GM19463 (cell line): Measurements from ENCODE around the gene PEX12.
"Not testable (repeated sequence)": the region's sequence is repeated elsewhere in the genome, so short reads cannot be mapped to it uniquely, and the experiment has no call there.

Experiments used
- ATAC-seq: cut with Tn5 transposase; IDR thresholded peaks from one replicate; pipeline ENCODE4 v1.9.1; 2021; ENCODE audit warnings: mild to moderate bottlenecking, moderate library complexity; ENCODE audit not compliant: unreplicated experiment

Gene PEX12

GRCh38 chr17:35578929-35579432, 610 bp upstream of the PEX12 start:
- ATAC-seq = no peak

DNA sequence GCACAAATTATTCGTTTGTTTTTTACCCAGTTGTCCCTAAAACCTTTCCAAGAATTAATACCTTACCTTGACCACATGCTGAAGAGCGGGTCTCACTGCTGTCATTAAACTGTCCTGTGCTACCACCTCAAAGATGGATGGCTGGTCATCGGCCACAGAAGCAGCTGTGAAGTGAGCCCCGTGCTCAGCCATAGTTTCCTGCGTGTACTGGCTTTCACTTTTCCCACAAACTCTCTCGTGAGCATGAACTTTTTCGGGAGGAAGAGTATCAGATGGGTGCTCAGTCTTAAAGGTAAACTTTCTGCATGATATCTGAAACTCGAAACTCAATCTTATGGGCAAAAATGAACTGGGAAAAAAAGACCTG, 558 bp downstream of the PEX12 start:
- ATAC-seq = no peak

DNA sequence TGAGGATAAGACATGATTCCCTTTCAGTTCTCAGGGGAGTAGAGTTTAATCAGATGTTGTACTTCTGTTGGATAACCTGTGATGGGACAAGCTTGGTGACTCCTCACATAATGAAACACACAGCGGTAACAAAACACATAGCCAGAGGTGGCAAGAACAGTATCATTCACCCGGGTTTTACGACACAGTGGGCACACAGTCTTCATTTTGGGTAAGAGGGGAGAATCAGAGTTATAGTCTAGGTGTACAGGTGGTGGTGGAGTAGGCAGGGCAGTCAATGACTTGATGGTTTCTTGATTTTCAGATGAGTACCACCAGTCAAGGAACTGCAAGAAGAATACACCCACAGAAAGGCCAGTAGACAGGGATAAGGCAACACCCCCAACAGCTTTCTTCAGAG, 2.6 kb downstream of the PEX12 start:
- no peak for ATAC-seq

- ATAC-seq = no peak
Observed at GRCh38 chr17:35569405-35569804, 9.0 kb downstream of the PEX12 start.

- ATAC-seq = no peak
Observed at GRCh38 chr17:35568561-35568960, 9.8 kb downstream of the PEX12 start.

- ATAC-seq = no peak
Observed at GRCh38 chr17:35566968-35567367, 11.4 kb downstream of the PEX12 start.

- not testable (repeated sequence) for ATAC-seq
Observed at GRCh38 chr17:35563181-35563580, 15.2 kb downstream of the PEX12 start.

DNA sequence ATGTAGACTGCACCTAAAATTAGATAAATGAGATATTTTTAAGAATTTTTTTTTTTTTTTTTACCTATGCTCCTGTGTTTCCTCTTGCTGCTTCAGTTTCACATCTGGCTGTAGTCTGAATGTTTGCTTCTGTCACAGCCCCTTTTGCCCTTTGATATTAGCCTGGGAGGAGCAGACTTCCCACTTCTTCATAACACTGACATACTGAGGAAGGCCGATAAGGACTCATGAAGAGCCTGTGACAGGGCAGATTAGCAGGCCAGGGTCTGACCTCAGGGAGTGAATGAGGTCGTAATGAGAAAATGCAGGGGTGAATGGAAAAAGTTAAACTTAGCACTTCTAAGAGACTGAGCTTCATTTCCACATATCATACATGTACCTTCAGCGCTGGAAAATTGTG, 17.7 kb downstream of the PEX12 start, which contains the start of gene SLFN14:
Gene SLFN14 (minus strand): TSS at position 117 of the 400 bp plus-strand sequence. CDS start 2,757 bp downstream, outside the sequence.
- no peak for ATAC-seq

GRCh38 chr17:35559495-35560210, 18.7 kb downstream of the PEX12 start:
- ATAC-seq = no peak

- no peak for ATAC-seq
Observed at GRCh38 chr17:35557353-35557752, 21.0 kb downstream of the PEX12 start.

GRCh38 chr17:35555691-35556090, 22.7 kb downstream of the PEX12 start:
- no peak for ATAC-seq

DNA sequence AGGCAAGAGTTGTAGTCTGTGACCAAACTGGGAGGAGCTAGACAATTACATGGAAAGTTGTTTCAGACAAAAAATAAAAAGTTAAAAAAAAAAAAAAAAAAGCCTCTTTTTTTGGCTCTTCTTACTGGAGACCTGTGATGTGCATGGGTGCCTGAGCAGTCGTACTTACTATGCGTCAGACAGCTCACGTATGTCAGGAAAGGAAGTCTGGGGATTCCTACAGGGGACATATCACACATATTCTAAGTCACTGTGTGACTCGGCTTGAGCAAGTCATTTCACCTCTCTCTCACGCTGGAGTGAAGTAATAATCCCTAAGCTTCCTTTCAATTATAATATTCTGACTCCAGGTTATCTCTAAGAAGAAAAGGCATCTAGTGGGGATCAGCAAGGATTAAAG, 23.7 kb downstream of the PEX12 start:
- ATAC-seq = no peak

GRCh38 chr17:35553310-35553709, 25.1 kb downstream of the PEX12 start:
- no peak for ATAC-seq

DNA sequence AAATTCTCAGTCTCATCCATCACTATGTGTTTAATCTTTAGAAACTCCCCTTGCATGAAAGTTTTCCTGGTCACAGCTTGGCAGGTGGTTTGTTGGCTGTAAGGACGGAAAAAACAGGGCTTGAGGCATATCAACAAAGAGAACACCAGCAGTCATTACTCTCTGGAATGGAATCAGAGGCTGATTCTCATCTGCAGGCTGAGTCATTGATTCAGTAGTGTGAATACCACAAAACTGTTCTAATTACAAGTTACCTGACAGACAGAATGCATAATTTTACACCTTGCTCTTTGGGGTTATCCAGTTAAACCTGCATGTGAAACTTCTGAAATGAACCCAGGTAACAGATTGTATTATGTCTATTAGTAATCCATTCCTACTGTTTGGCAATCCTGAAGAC, 29.4 kb downstream of the PEX12 start:
- no peak for ATAC-seq

- ATAC-seq = no peak
Observed at GRCh38 chr17:35548208-35548810, 30.1 kb downstream of the PEX12 start.

DNA sequence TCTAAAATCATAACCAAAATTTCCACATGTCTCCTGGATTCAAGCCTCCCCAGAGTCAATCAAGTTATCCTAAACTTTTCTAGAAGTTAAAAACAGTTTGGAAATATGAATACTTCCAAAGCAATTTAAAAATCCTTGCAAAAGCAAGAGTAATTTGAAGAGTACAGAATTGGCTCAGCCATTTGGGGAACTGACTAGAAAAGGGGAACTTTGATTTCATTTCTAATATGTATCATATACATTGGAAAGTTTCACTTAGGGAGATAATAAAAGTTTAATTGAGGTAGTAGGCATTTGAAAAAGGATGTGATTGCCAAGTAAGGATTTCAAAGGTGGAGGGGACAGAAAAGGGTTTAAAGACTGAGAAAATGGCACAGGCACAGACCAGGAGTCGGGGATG, 31.9 kb downstream of the PEX12 start:
- no peak for ATAC-seq

GRCh38 chr17:35545150-35545549, 33.2 kb downstream of the PEX12 start:
- no peak for ATAC-seq

- ATAC-seq = no peak
Observed at GRCh38 chr17:35543856-35544255, 34.5 kb downstream of the PEX12 start.

- ATAC-seq = no peak
Observed at GRCh38 chr17:35542990-35543389, 35.4 kb downstream of the PEX12 start.

DNA sequence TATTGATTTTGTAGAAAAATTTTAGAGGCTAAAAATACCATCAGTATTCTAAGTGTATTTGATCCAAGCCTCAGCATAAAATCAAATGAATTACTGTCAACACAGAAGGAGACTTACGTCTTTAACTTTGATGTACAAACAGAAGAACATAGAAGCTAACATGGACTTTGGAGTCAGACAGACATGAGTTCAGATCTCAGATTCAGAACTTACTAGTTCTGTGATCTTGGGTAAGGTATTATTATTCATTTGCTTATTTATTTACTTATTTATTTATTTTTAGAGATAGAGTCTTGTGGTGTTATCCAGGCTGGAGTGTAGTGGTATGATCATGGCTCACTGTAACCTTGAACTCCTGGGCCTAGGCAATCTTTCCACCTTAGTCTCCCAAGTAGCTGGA, 36.9 kb downstream of the PEX12 start:
- ATAC-seq = no peak

DNA sequence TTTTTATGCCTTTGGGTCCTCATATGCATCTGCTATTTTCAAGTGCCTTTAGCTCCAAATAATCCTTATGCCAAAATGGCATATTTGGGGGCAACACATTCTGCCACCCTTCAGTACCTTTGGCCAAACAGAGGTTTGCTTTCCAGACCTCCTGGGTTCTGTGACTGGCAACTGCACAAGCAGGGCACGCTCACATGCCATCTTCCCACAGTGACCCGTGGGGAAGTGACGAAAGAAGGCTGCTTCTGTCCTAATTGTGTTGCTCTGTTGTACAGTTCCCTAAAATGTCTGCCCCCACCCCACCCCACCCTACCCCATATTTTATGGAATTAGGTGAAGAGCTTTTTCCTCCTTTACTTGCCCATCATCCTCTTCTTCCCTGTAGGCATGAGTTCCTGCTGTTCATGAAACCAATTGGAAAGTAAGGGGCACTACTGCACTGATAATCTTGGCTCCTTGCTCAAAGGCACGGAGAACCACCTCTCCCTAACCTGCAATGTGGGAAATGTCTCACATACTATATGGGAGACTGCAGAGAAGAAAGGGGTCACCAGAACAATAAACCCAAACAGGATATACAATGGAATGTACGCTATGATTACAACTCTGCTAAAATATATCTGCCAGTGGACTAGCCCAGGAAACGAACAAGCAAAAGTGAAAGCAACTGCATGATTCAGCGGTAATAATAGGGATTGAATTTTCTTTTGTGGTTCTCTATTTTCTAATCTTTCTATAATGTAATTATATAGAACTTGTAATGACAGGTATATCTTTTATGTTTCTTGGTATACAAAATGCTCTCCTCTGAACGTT, 37.6 kb downstream of the PEX12 start:
- no peak for ATAC-seq

DNA sequence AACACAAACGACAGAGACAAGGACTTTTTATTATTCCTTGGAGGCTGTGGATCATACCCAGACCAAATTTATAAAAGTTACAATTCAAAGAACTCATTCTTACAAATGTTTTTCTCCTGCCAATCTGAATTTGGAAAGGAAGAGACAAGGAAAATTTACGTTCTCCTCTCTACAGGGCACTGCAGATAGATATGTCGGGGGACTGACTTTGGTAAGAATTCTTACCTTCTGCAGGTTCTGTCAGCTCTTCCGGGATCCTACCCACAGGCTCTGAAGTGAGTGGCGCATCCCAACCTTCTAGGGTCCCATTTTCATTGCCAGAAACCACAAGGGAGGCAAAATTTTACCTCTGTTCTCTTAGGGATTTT, 38.7 kb downstream of the PEX12 start:
- no peak for ATAC-seq
